LHCN-M2 (cell line): ENCODE data around the gene PDCD4. TPM values are rescaled to one million over a fixed set of nuclear protein-coding genes. Genes with fewer than 3 reads are reported as not detected.

ENCODE experiments used
- DNase-seq: peaks from one replicate; pipeline ENCODE4 v3.0.0-alpha.2; 2012; ENCODE audit warnings: low read depth
- total RNA-seq: library from RNA; depleted of rRNA; stranded (reverse); fragments of >200 nt; gene quantifications from 2 replicates; pipeline ENCODE4 v1.2.3, GENCODE V29; 2014

The PDCD4 gene
- total RNA-seq, 1 experiment from 2014 or later = 40.0 TPM

GRCh38 chr10:110842326-110842904 is 29.3 kb upstream of the PDCD4 start:
- no peak for DNase-seq

DNA sequence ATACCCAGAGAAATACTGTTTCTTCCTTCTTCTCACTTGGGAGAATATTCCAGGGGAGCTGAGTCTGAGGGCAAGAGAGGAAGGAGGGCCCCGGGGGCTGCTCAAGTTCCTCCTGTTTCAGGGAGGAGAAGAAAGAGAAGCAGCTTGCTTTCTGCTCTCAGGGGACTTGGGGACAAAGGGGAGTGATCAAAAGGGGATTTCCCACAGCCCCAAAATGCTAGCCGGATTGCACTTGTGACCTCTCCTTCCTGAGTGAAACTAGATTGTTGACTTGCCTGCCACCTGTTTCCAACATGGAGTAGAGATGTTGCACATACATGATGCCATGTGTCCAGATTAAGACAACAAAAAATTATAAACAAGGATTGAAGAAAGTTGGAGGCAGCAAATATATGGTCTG is 28.7 kb upstream of the PDCD4 start:
- no peak for DNase-seq

DNA sequence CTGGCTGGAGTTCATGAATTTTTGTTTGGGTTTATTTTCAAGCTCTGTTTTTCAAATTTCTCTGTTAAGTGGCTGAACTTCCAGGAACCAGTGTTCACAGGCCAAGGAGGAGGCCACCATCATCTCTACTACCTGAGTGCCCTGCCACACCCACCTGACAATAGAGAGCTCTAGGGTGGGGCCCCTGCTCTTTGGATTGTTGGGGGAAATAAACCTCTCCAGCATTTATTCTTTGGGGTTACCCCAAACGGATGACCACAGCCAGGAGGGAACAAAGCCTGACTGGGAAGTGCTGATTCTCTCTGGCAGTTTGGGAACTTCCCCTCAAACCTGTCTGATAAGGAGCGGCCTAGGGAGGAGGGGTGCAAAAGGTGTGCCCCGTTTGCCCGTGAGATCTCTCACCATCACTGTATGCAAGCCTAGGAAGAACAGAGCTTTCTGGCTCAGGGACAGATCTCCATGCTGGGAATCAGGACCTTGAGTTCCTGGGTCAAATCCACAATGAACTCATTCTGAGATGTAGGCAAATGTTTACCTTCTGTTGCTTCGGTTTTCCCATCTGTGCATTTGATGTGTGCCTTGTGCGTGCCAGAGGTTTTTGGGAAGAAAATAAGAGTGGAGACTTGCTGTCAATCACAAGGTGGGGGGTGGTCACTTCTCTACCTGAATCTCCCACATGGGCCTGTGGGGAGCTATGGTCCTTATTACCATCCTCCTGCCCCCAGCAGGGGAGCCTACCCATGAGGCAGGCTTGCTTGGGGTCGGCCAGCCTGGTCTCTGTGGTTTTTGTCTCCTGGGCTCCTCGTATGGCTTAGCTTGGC is 27.7 kb upstream of the PDCD4 start:
- no peak for DNase-seq

- DNase-seq = no peak
These were observed 27.2 kb upstream of the PDCD4 start for GRCh38 chr10:110844617-110844881.

GRCh38 chr10:110845192-110845755 is 26.5 kb upstream of the PDCD4 start:
- no peak for DNase-seq

GRCh38 chr10:110845756-110846620 is 25.7 kb upstream of the PDCD4 start:
- no peak for DNase-seq

DNA sequence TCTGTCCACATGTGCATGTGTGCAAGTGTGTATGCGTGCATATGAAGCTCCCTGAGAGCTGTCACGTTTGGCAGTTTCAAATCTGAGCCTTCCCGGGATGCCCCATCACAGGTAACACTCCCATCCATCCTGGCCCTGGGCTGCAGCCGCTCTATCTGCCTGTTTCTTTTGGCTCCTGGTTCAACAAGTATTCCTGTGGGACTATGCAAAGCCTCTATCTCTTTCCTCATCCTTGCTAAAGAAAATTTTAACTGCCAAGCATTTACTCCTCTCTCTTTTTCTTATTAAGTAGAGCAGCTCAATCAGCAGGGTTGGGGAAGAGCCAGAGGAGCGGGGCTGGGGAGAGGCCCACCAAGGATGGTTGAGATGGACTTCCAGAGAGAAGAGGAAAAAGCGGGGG is 24.4 kb upstream of the PDCD4 start:
- DNase-seq = no peak

DNA sequence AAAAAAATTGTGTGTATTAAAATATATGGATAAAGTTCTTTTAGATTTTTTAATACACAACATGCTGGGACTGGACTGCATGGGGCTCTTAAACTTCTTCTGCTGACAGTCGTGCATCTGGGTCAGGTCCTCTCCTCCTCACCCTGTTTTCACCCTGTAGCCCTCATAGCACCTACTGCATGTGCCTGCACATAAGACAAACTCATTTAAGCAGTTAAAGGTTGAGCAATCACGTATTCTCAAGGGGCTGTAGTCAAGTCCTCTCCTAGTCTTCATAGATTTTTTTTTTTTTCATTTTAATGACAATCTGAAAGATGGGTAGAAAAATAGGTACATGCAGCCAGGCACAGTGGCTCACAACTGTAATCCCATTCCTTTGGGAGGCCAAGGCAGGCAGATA is 23.6 kb upstream of the PDCD4 start:
- no peak for DNase-seq

GRCh38 chr10:110850099-110850498 is 21.6 kb upstream of the PDCD4 start:
- no peak for DNase-seq

GRCh38 chr10:110851020-110851612 is 20.6 kb upstream of the PDCD4 start:
- peak; percentile 64 for DNase-seq

DNA sequence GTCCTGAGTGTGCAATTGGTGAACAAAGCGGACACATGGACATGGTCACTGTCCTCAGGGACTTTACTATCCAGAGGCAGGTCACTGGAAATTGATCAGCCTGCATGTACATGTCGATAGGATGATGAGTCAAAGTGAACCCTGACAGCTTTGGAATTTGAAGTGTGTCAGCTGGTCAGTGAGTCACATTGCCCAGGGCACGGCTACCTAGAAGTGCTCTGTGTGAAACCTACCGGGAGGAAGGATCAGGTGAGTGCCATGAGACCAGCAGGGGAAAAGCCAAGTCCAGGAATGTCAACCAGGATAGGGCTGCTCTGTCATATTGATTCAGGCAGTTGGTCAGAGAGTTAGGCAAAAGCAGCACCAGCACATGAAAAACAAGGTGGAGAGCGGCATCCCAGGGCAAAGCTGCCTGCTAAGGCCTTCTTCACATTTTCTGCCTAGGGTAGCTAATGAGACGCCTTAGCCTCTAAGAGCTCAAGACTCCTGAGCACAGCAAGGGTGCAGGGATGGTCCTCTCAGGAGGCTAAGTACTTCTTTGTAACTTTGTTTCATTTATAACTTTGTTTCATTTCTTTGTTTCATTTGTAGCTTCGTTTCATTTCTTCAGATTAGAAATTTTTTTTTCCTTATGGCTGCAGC is 19.4 kb upstream of the PDCD4 start:
- no peak for DNase-seq

DNA sequence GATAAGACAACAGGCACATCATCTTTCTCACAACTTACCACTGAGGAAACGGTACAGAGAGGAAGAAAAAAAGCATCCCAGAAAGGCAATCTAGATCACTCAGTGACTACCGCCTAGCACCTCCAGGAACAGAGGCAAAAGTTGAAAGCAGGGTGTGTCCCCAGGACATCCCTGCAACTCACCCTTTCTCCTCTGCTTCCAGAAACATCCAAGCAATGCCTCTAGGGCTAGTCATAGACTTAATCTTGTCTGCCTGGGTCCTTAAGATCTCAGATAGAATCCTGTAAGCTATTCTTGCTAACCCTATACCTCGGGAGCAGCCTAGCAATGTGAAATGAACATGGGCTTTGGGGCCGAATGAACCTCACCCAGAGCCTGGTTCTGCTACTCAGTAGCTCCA is 18.8 kb upstream of the PDCD4 start:
- no peak for DNase-seq

- DNase-seq = no peak
These were observed 17.7 kb upstream of the PDCD4 start for GRCh38 chr10:110853921-110854605.

GRCh38 chr10:110857265-110858171 is 14.2 kb upstream of the PDCD4 start:
- DNase-seq = no peak

- DNase-seq = no peak
These were observed 13.3 kb upstream of the PDCD4 start for GRCh38 chr10:110858297-110858934.

DNA sequence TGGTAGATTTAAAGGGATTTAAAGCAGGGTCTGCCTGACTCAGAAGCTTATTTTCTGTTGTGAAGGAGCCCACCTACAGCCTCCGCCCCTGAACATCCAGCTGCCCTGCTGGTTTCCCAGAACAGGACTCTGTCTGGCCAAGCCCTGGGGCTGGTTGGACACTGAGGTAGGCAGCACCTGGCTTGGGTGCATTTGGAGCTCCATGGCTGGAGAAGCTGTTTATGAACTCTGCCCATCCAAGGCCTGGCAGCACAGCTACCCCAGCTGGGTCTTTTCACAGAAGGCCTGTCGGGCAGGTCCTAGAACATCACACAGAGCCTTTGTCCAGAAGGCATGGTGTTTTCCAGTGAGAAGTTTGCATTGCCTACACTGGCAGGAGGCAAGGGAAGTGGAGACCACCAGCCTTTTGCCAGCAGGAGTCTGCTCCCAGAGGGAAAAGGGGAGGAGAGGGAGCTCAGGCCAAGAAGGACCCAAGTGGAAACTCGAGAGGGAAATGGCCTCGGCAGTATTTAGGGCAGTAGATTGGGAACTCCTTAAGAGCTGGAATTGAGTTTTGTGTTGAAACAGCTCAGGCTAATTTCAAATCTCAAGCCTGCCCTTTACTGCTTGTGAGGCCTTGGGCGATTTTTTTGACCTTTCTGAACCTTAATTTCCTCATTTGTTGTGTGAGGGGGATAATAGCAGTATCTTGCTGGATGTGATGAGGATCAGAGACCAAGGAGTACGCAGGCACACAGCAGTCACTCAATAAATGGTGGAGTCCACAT is 12.3 kb upstream of the PDCD4 start:
- DNase-seq = no peak

DNA sequence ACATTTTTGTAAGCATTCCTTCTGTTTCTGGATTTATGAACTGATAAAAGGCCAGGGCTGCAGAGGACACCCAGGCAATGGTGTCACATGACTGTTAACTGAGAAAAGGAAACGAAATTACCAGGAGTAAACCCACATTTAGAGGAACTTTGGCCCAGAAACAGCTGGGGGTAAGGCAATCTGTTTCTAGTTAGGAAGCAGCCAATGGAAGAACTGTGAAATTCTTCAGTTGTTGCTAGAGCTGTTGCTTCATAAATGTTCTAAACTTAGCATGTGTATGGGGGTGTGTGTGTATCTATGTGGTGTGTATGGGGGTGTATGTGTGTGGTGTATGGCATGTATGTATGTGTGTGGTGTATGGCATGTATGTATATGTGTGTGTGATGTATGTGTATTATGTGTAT is 11.8 kb upstream of the PDCD4 start:
- peak; percentile 60 for DNase-seq

GRCh38 chr10:110860576-110861241 is 11.0 kb upstream of the PDCD4 start:
- DNase-seq = no peak
